Right atrium auricular region (tissue), 2 donors: ENCODE results near the gene MEX3D. TPM values are rescaled to one million over a fixed set of nuclear protein-coding genes. Genes with fewer than 3 reads are reported as not detected.

Source experiments
- DNase-seq: peaks from one replicate; pipeline ENCODE4 v3.0.0-alpha.2; 2019; ENCODE audit warnings: low spot score
- H3K27ac ChIP-seq, 2 donors: fragments of 200-600 bp; sonication (generic); 1 replicate in 1 of 2; 2 replicates in 1 of 2; pipeline ENCODE4 v1.5.1; 2016 to 2019
- H3K27me3 ChIP-seq, 2 donors: fragments of 200-600 bp; sonication (generic); one replicate each; pipeline versions ENCODE4 v1.5.1 to v1.6.0; 2017 to 2019
- H3K36me3 ChIP-seq: fragments of 200-600 bp; sonication (generic); one replicate; pipeline ENCODE4 v1.5.1; 2016
- H3K4me1 ChIP-seq, 2 donors: fragments of 200-600 bp; sonication (generic); one replicate each; pipeline versions ENCODE4 v1.5.1 to v1.6.0; 2017 to 2019
- H3K4me3 ChIP-seq, 2 donors: fragments of 200-600 bp; sonication (generic); 1 replicate in 1 of 2; 2 replicates in 1 of 2; pipeline ENCODE4 v1.5.1; 2017 to 2019; ENCODE audit warnings: mild to moderate bottlenecking in 1 of 2, moderate library complexity in 1 of 2
- H3K9me3 ChIP-seq, 2 donors: fragments of 200-600 bp; sonication (generic); one replicate each; pipeline ENCODE4 v1.5.1; 2019
- CTCF ChIP-seq, 2 donors: fragments of 200-600 bp; sonication (generic); IDR thresholded peaks; one replicate each; pipeline ENCODE4 v1.5.1; 2019; ENCODE audit warnings: antibody characterized with exemption in 2 of 2
- total RNA-seq, 2 donors: library from RNA; depleted of rRNA; stranded (reverse); fragments of >200 nt; gene quantifications; one replicate each; pipeline ENCODE4 v1.1.0, GENCODE V29; 2016

MEX3D gene
- total RNA-seq, 2 donors from 2014 or later = 7.5 to 17.0 TPM

GRCh38 chr19:1558552-1558951 lies 9.6 kb downstream of the MEX3D start:
- Histone ChIP-seq H3K27ac (no peak overlapping the region), H3K9me3 (no peaks in the 10 kb centered on the region), H3K36me3 (no peaks in the 10 kb centered on the region), H3K4me1 (no peaks in the 10 kb centered on the region), H3K4me3 (no peak overlapping the region), H3K27me3 (no peaks in the 10 kb centered on the region)
- TF ChIP-seq CTCF (IDR thresholded peaks at IDR 0.05) = no peak
- no peak for DNase-seq

- Histone ChIP-seq H3K27ac (no peak overlapping the region), H3K4me3 (no peak overlapping the region), H3K9me3 (no peaks in the 10 kb centered on the region), H3K36me3 (no peaks in the 10 kb centered on the region), H3K4me1 (no peaks in the 10 kb centered on the region), H3K27me3 (no peaks in the 10 kb centered on the region)
- no peak for TF ChIP-seq CTCF (IDR thresholded peaks at IDR 0.05)
- no peak for DNase-seq
Observed at GRCh38 chr19:1556390-1557070, 11.6 kb downstream of the MEX3D start.

GRCh38 chr19:1555487-1556389 lies 12.4 kb downstream of the MEX3D start:
- no peaks in the 10 kb centered on the region for H3K4me1 ChIP-seq
- no peaks in the 10 kb centered on the region for H3K27me3 ChIP-seq
- H3K27ac ChIP-seq = no peak overlapping the region
- H3K36me3 ChIP-seq = no peaks in the 10 kb centered on the region
- H3K4me3 ChIP-seq = no peak overlapping the region
- TF ChIP-seq CTCF (IDR thresholded peaks at IDR 0.05) = no peak
- H3K9me3 ChIP-seq = no peaks in the 10 kb centered on the region
- DNase-seq = no peak

GRCh38 chr19:1554968-1555367 lies 13.2 kb downstream of the MEX3D start:
- Histone ChIP-seq H3K36me3 (no peaks in the 10 kb centered on the region), H3K4me3 (no peak overlapping the region), H3K27ac (no peak overlapping the region), H3K9me3 (no peaks in the 10 kb centered on the region), H3K4me1 (no peaks in the 10 kb centered on the region), H3K27me3 (no peaks in the 10 kb centered on the region)
- no peak for DNase-seq
- no peak for TF ChIP-seq CTCF (IDR thresholded peaks at IDR 0.05)

GRCh38 chr19:1553415-1553814 lies 14.7 kb downstream of the MEX3D start:
- H3K27ac ChIP-seq = no peak overlapping the region
- DNase-seq = no peak
- H3K27me3 ChIP-seq = no peaks in the 10 kb centered on the region
- H3K4me1 ChIP-seq = no peaks in the 10 kb centered on the region
- H3K36me3 ChIP-seq = no peaks in the 10 kb centered on the region
- no peaks in the 10 kb centered on the region for H3K9me3 ChIP-seq
- no peak overlapping the region for H3K4me3 ChIP-seq
- no peak for TF ChIP-seq CTCF (IDR thresholded peaks at IDR 0.05)
